K562 (cell line): ENCODE results near the gene FHDC1. TPM values are rescaled to one million over a fixed set of nuclear protein-coding genes. Genes with fewer than 3 reads are reported as not detected.

ENCODE experiments used
- ATAC-seq: fragments of 200-7000 bp; cut with Tn5 transposase; 3 replicates; pipeline ENCODE4 v1.9.1; 2020; ENCODE audit warnings: moderate library complexity
- BruUV-seq: library from RNA; stranded (reverse); fragments of 400-500 nt; replicated peaks from 2 replicates; lab custom pipeline; 2021; lab: Mats Ljungman, UMichigan
- CTCF ChIA-PET: fragments of 300-600 bp; formaldehyde crosslinking; extraction: SDS; loops from one replicate; lab custom pipeline; 2021; ENCODE audit warnings: low intra/inter-chr PET ratio; lab: Yijun Ruan, JAX
- POLR2A ChIA-PET: fragments of 300-600, 350-650 bp; sonication (Branson Sonifier 250); formaldehyde crosslinking; extraction: SDS; loops from one replicate; lab custom pipeline; 2021; ENCODE audit warnings: antibody characterized with exemption, inconsistent platforms; lab: Yijun Ruan, JAX
- DNase-seq, 4 experiments: peaks; one replicate each; pipeline versions ENCODE4 v3.0.0 to v3.0.0-alpha.2; 2011 to 2018; ENCODE audit warnings: low spot score in 3 of 4, mixed read lengths in 3 of 4; ENCODE audit errors: extremely low read depth in 1 of 4
- FAIRE-seq: peaks from 2 replicates; lab custom pipeline; 2011; peaks lifted over from hg19 to GRCh38; lab: Jason Lieb, UNC
- H2AFZ ChIP-seq: 2 replicates; pipeline ENCODE4 v1.6.0; 2011; ENCODE audit warnings: low read depth, low read length, control low read depth, inconsistent platforms
- H3K27ac ChIP-seq: fragments of 200-600 bp; 3 replicates; pipeline ENCODE4 v1.8.0; 2011; ENCODE audit warnings: low read depth, mild to moderate bottlenecking, control low read depth, inconsistent platforms, low read length, moderate library complexity, mixed read lengths; ENCODE audit errors: extremely low read depth
- H3K27me3 ChIP-seq, 2 experiments: fragments of 300-600 bp in 1 of 2; 2 replicates in 1 of 2; 3 replicates in 1 of 2; pipeline versions ENCODE4 v1.6.0 to v1.8.0; 2011; ENCODE audit warnings: inconsistent platforms in 2 of 2, low read length in 2 of 2, mild to moderate bottlenecking in 1 of 2, mixed read lengths in 1 of 2, moderate library complexity in 1 of 2; ENCODE audit not compliant: control insufficient read depth in 2 of 2, insufficient read depth in 2 of 2
- H3K36me3 ChIP-seq: fragments of 300-600 bp; 3 replicates; pipeline ENCODE4 v1.8.0; 2011; ENCODE audit warnings: mild to moderate bottlenecking, low read length, inconsistent platforms; ENCODE audit not compliant: control insufficient read depth, insufficient read depth
- H3K4me1 ChIP-seq, 2 experiments: fragments of 200-600 bp in 1 of 2; replicated peaks in 1 of 2; 2 replicates in 1 of 2; 3 replicates in 1 of 2; pipeline versions ENCODE4 v1.5.1 to v1.8.0; 2011; ENCODE audit warnings: inconsistent platforms in 2 of 2, low read length in 2 of 2, mild to moderate bottlenecking in 1 of 2, mixed read lengths in 1 of 2, moderate library complexity in 1 of 2; ENCODE audit not compliant: control insufficient read depth in 2 of 2, insufficient read depth in 2 of 2
- H3K4me2 ChIP-seq: 2 replicates; pipeline ENCODE4 v1.6.1; 2011; ENCODE audit warnings: low read length, control low read depth, inconsistent platforms, mixed read lengths; ENCODE audit not compliant: insufficient read depth
- H3K4me3 ChIP-seq: fragments of 200-600 bp; sonication (generic), shearing (Covaris generic); 2 replicates; pipeline ENCODE4 v1.5.1; 2016; ENCODE audit warnings: control low read depth, inconsistent platforms
- H3K79me2 ChIP-seq: fragments of 200-600 bp; 3 replicates; pipeline ENCODE4 v1.8.0; 2011; ENCODE audit warnings: low read length, inconsistent platforms; ENCODE audit not compliant: control insufficient read depth, insufficient read depth
- H3K9ac ChIP-seq, 2 experiments: 2 replicates each; pipeline versions ENCODE4 v1.6.0 to v1.6.1; 2011; ENCODE audit warnings: low read depth in 2 of 2, low read length in 2 of 2, control low read depth in 1 of 2, inconsistent platforms in 1 of 2, mild to moderate bottlenecking in 1 of 2, mixed read lengths in 1 of 2; ENCODE audit not compliant: insufficient read depth in 1 of 2
- H3K9me1 ChIP-seq: one replicate; pipeline ENCODE4 v1.6.0; 2011; ENCODE audit warnings: inconsistent platforms, mild to moderate bottlenecking, low read length, moderate library complexity; ENCODE audit not compliant: control insufficient read depth, insufficient read depth
- H3K9me3 ChIP-seq: replicated peaks from 2 replicates; pipeline ENCODE4 v1.5.1; 2011; ENCODE audit warnings: low read depth, low read length, inconsistent platforms; ENCODE audit not compliant: control insufficient read depth, insufficient read depth
- H4K20me1 ChIP-seq: replicated peaks from 2 replicates; pipeline ENCODE4 v1.6.1; 2011; ENCODE audit warnings: low read length, inconsistent platforms, mixed read lengths; ENCODE audit not compliant: control insufficient read depth, insufficient read depth
- ARHGAP35 ChIP-seq: fragments of 450-650 bp; IDR thresholded peaks from 2 replicates; pipeline ENCODE4 v1.6.1; 2018; ENCODE audit not compliant: partially characterized antibody
- ID3 ChIP-seq, 2 experiments: fragments of 250-450 bp in 1 of 2; fragments of 450-650 bp in 1 of 2; sonication (Bioruptor Pico) in 1 of 2; IDR thresholded peaks; 2 replicates each; pipeline versions ENCODE4 v1.6.1 to v1.8.0; 2016 to 2021; ENCODE audit warnings: mild to moderate bottlenecking in 2 of 2, moderate library complexity in 2 of 2, missing compliant biosample characterization in 1 of 2, missing genetic modification characterization in 1 of 2
- LARP7 ChIP-seq: fragments of 450-650 bp; IDR thresholded peaks from 2 replicates; pipeline ENCODE4 v1.6.1; 2016
- PREB ChIP-seq: sonication (generic); formaldehyde crosslinking; IDR thresholded peaks from 2 replicates; pipeline ENCODE4 v1.8.1; 2023; ENCODE audit warnings: mild to moderate bottlenecking, missing genetic modification reagents
- PTRF ChIP-seq: fragments of 450-650 bp; IDR thresholded peaks from 2 replicates; pipeline ENCODE4 v1.6.1; 2016; ENCODE audit warnings: mild to moderate bottlenecking, missing genetic modification characterization, missing compliant biosample characterization
- ZNF174 ChIP-seq: fragments of 250-450 bp; sonication (Bioruptor Pico); IDR thresholded peaks from 2 replicates; pipeline ENCODE4 v1.4.0; 2020; ENCODE audit warnings: mild to moderate bottlenecking
- ZNF280A ChIP-seq: fragments of 450-650 bp; IDR thresholded peaks from 2 replicates; pipeline ENCODE4 v1.6.1; 2018; ENCODE audit warnings: mild to moderate bottlenecking, low read depth; ENCODE audit not compliant: partially characterized antibody
- WGBS: fragments of 100-300 bp; shearing (Covaris generic); methylation state at CpG from one replicate; pipeline ENCODE4 v1.1.6; 2016; ENCODE audit warnings: low coverage, mixed read lengths; ENCODE audit not compliant: insufficient coverage; ENCODE audit errors: missing lambda C conversion rate; 5-methylcytosine and 5-hydroxymethylcytosine counted together
- in situ Hi-C: fragments of 300-500 bp; cut with MboI; formaldehyde crosslinking; loops from 4 replicates; pipeline ENCODE4 v1.15.0; 2018; ENCODE audit warnings: inconsistent platforms, mixed read lengths
- intact Hi-C: fragments of 100-400 bp; cut with micrococcal nuclease; formaldehyde crosslinking; loops from 2 replicates; pipeline ENCODE4 v1.14.2; 2022
- polyA plus RNA-seq, 8 experiments: library from polyadenylated mRNA; depleted of rRNA in 4 of 8; stranded (reverse) in 5 of 8; unstranded in 3 of 8; fragments of >200 nt; fragmentation: Nextera tagmentation in 2 of 8; fragmentation: Illumina TruSeq in 1 of 8; extraction: Ambion mirVana in 2 of 8; extraction: Trizol in 1 of 8; gene quantifications; 2 replicates each; pipeline versions ENCODE4 v1.2.1 to v1.2.3, GENCODE V29; 2011 to 2014; ENCODE audit warnings: inconsistent platforms in 1 of 8, missing spikeins in 1 of 8
- total RNA-seq, 7 experiments: library from RNA; depleted of rRNA in 6 of 7; stranded (reverse); fragments of >200 nt in 6 of 7; fragmentation: Illumina TruSeq in 2 of 7; extraction: Trizol in 2 of 7; gene quantifications; 2 replicates each; pipeline versions ENCODE4 v1.2.1 to v1.2.3, GENCODE V29; 2011 to 2021; ENCODE audit warnings: low replicate concordance in 1 of 7

Gene FHDC1
- total and polyA plus RNA-seq, 9 of the 15 experiments (the other 6 are each of a cell fraction or from before 2014, with no cell fraction given), result 0.01 to 0.43 (median 0.07) TPM

DNA sequence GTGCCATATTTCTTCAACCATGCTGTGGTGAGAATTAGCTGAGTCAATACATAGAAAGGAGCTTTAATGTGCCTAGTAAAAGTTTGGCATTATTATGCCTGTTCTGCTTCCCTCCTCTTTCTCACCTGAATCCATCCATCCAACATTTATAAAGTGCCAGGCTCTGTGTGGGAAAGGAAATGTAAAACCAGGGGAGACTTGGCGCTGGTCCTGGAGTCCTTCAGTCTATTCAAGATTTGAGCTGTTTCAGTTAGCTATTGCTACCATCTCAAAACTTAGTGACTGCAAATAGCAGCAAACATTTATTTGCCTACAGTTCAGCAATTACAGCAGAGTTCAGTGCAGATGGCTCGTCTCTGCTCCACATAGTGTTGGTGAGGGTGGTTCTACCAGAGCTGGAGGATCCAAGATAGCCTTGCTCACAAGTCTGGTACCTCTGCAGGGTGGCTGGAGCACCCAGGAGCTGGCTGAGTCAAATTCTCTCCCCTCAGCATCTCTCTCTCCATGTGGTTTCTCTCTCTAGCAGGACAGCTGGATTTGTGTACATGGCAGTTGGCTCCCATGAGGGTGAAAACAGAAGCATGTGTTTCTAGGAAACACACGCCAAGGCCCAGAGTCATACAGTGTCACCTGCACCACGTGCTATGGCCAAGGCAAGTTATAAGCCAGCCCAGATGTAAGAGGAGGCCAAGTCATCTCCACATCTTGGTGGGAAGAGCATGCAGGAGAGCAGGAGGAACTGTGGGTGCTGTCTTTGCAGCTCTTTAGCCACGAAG lies 77.3 kb downstream of the FHDC1 start:
- no peak overlapping the region for H3K4me3 ChIP-seq
- POLR2A ChIA-PET, result no interaction called here
- no peak overlapping the region for H3K4me2 ChIP-seq
- ATAC-seq (no peak), DNase-seq (no peak), FAIRE-seq (no peak)
- H3K9me1 ChIP-seq, result no peaks in the 10 kb centered on the region
- in situ Hi-C loops, result no loop called here
- no peak overlapping the region for H2AFZ ChIP-seq
- H3K27me3 ChIP-seq, result peaks cover 0 to 6% of the 10 kb centered on the region in 2 experiments; a peak in 2 of 5 replicates
- no peak overlapping the region for H3K27ac ChIP-seq
- H3K36me3 ChIP-seq, result no peaks in the 10 kb centered on the region
- intact Hi-C loops, result no loop called here
- H3K9me3 ChIP-seq, result no peaks in the 10 kb centered on the region; the same call in 1 of the 2 replicates
- TF ChIP-seq LARP7 (no peak), ZNF174 (CRISPR knock-in tag) (no peak), ARHGAP35 (no peak), PREB (CRISPR knock-in tag) (no peak), ID3 (CRISPR knock-in tag; IDR thresholded peaks at IDR 0.05) (no peak), ID3 (tag; IDR thresholded peaks at IDR 0.05) (no peak), PTRF (tag) (no peak), ZNF280A (no peak)
- TF ChIP-seq, all 486 proteins: peak for 0
- 7% methylated on average over 5 of the region's 5 CpGs for WGBS
- BruUV-seq, result no TSS peak
- no peaks in the 10 kb centered on the region for H4K20me1 ChIP-seq
- H3K9ac ChIP-seq, result no peak overlapping the region
- CTCF ChIA-PET, result no interaction called here
- H3K4me1 ChIP-seq, result no peaks in the 10 kb centered on the region
- no peaks in the 10 kb centered on the region for H3K79me2 ChIP-seq
